Body of pancreas (tissue), 4 donors: Measurements from ENCODE around the gene MYB.

ENCODE experiments used
- CTCF ChIP-seq, 7 experiments: fragments of 450-650 bp in 4 of 7; fragments of 200-600 bp in 3 of 7; sonication (generic) in 3 of 7; IDR thresholded peaks; one replicate each; pipeline ENCODE4 v1.5.1; 2016 to 2019; ENCODE audit warnings: antibody characterized with exemption in 7 of 7
- POLR2A ChIP-seq, 3 donors: fragments of 450-650 bp; IDR thresholded peaks; one replicate each; pipeline ENCODE4 v1.6.1; 2016; ENCODE audit warnings: antibody characterized with exemption in 3 of 3, mild to moderate bottlenecking in 2 of 3

- no peak for TF ChIP-seq CTCF (IDR thresholded peaks at IDR 0.05)
- no peak for TF ChIP-seq POLR2A (IDR thresholded peaks at IDR 0.05)
These were observed 84.2 kb downstream of the MYB start for GRCh38 chr6:135265278-135265677.
